ENCODE measurements around the gene DPF3. TPM values are rescaled to one million over a fixed set of nuclear protein-coding genes. Genes with fewer than 3 reads are reported as not detected.

Gene DPF3
- total RNA-seq, 2 experiments from 2014 or later, result 0.27 to 0.31 TPM

GRCh38 chr14:72852194-72852593 lies 41.7 kb downstream of the DPF3 start:
- Histone ChIP-seq H3K4me3 (ENCODE audit: low read length) (no peak overlapping the region), H3K36me3 (ENCODE audit: insufficient read depth, low read length) (no peaks in the 10 kb centered on the region), H3K27ac (ENCODE audit: low read depth in 1 of 2, low read length in 2 of 2) (no peak overlapping the region), H3K9me3 (ENCODE audit: control insufficient read depth in 1 of 2, insufficient read depth in 1 of 2, low read length in 2 of 2) (no peaks in the 10 kb centered on the region), H3K4me1 (ENCODE audit: insufficient read depth, low read length) (no peaks in the 10 kb centered on the region), H3K27me3 (ENCODE audit: control insufficient read depth in 1 of 2, insufficient read depth in 2 of 2, low read length in 2 of 2) (no peaks in the 10 kb centered on the region)
- no peak for DNase-seq
- Mint-ChIP-seq H3K27ac (no peak overlapping the region), H3K36me3 (ENCODE audit: low read depth) (no peaks in the 10 kb centered on the region), H3K9me3 (no peaks in the 10 kb centered on the region), H3K4me3 (no peak overlapping the region), H3K4me1 (ENCODE audit: low read depth) (no peaks in the 10 kb centered on the region), H3K27me3 (no peaks in the 10 kb centered on the region)
- CTCF ChIA-PET, result no interaction called here
- intact Hi-C loops (cut with DNase I, micrococcal nuclease), result no loop called here
- TF ChIP-seq CTCF (IDR thresholded peaks at IDR 0.05), result no peak
- POLR2A ChIA-PET, result no interaction called here
- ATAC-seq (ENCODE audit: poor library complexity), result no peak

GRCh38 chr14:72851635-72852034 lies 42.3 kb downstream of the DPF3 start:
- intact Hi-C loops (cut with DNase I, micrococcal nuclease), result no loop called here

GRCh38 chr14:72850360-72850759 lies 43.5 kb downstream of the DPF3 start:
- CTCF ChIA-PET, result no interaction called here
- H3K27ac ChIP-seq (ENCODE audit: low read depth in 1 of 2, low read length in 2 of 2), result no peak overlapping the region
- Mint-ChIP-seq H3K4me3 (no peak overlapping the region), H3K27ac (no peak overlapping the region), H3K36me3 (ENCODE audit: low read depth) (no peaks in the 10 kb centered on the region), H3K9me3 (no peaks in the 10 kb centered on the region), H3K4me1 (ENCODE audit: low read depth) (no peaks in the 10 kb centered on the region), H3K27me3 (no peaks in the 10 kb centered on the region)
- intact Hi-C loops (cut with DNase I, micrococcal nuclease), result no loop called here
- ATAC-seq (ENCODE audit: poor library complexity) (no peak), DNase-seq (no peak)
- TF ChIP-seq CTCF (IDR thresholded peaks at IDR 0.05), result no peak
- H3K4me1 ChIP-seq (ENCODE audit: insufficient read depth, low read length), result no peaks in the 10 kb centered on the region
- no peaks in the 10 kb centered on the region for H3K27me3 ChIP-seq (ENCODE audit: control insufficient read depth in 1 of 2, insufficient read depth in 2 of 2, low read length in 2 of 2)
- POLR2A ChIA-PET, result no interaction called here
- no peak overlapping the region for H3K4me3 ChIP-seq (ENCODE audit: low read length)
- no peaks in the 10 kb centered on the region for H3K9me3 ChIP-seq (ENCODE audit: control insufficient read depth in 1 of 2, insufficient read depth in 1 of 2, low read length in 2 of 2)
- no peaks in the 10 kb centered on the region for H3K36me3 ChIP-seq (ENCODE audit: insufficient read depth, low read length)

More at GRCh38 chr14:72851635-72852034, 42.3 kb downstream of the DPF3 start:
- ATAC-seq (ENCODE audit: poor library complexity), result no peak
- POLR2A ChIA-PET, result no interaction called here
- no peak overlapping the region for H3K27ac ChIP-seq (ENCODE audit: low read depth in 1 of 2, low read length in 2 of 2)
- no peaks in the 10 kb centered on the region for H3K9me3 ChIP-seq (ENCODE audit: control insufficient read depth in 1 of 2, insufficient read depth in 1 of 2, low read length in 2 of 2)
- no peak for TF ChIP-seq CTCF (IDR thresholded peaks at IDR 0.05)
- Mint-ChIP-seq H3K4me3 (no peak overlapping the region), H3K36me3 (ENCODE audit: low read depth) (no peaks in the 10 kb centered on the region), H3K9me3 (no peaks in the 10 kb centered on the region), H3K27me3 (no peaks in the 10 kb centered on the region), H3K4me1 (ENCODE audit: low read depth) (no peaks in the 10 kb centered on the region), H3K27ac (no peak overlapping the region)
- H3K4me1 ChIP-seq (ENCODE audit: insufficient read depth, low read length), result no peaks in the 10 kb centered on the region
- H3K27me3 ChIP-seq (ENCODE audit: control insufficient read depth in 1 of 2, insufficient read depth in 2 of 2, low read length in 2 of 2), result no peaks in the 10 kb centered on the region
- H3K4me3 ChIP-seq (ENCODE audit: low read length), result no peak overlapping the region
- DNase-seq, result no peak
- H3K36me3 ChIP-seq (ENCODE audit: insufficient read depth, low read length), result no peaks in the 10 kb centered on the region
- CTCF ChIA-PET, result no interaction called here
